ENCODE data around the gene DYRK3. TPM values are rescaled to one million over a fixed set of nuclear protein-coding genes. Genes with fewer than 3 reads are reported as not detected.

The DYRK3 gene
- total RNA-seq, 2 experiments from 2014 or later = 5.2 to 5.3 TPM

DNA sequence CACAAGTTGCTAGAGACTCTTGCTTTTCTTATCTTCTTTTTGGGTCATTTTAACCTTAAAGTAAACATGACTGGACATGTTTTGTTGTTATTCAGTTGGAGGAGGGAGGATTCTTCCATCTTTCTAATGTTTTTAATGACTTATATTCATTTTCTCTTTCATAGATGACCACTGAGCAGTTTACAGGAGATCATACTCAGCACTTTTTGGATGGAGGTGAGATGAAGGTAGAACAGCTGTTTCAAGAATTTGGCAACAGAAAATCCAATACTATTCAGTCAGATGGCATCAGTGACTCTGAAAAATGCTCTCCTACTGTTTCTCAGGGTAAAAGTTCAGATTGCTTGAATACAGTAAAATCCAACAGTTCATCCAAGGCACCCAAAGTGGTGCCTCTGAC, 11.9 kb downstream of the DYRK3 start:
- Mint-ChIP-seq H3K36me3 (peaks cover 13% of the 10 kb centered on the region), H3K4me1 (no peaks in the 10 kb centered on the region), H3K9me3 (no peaks in the 10 kb centered on the region), H3K27ac (no peak overlapping the region), H3K4me3 (no peak overlapping the region), H3K27me3 (no peaks in the 10 kb centered on the region)
- no peak for DNase-seq

DNA sequence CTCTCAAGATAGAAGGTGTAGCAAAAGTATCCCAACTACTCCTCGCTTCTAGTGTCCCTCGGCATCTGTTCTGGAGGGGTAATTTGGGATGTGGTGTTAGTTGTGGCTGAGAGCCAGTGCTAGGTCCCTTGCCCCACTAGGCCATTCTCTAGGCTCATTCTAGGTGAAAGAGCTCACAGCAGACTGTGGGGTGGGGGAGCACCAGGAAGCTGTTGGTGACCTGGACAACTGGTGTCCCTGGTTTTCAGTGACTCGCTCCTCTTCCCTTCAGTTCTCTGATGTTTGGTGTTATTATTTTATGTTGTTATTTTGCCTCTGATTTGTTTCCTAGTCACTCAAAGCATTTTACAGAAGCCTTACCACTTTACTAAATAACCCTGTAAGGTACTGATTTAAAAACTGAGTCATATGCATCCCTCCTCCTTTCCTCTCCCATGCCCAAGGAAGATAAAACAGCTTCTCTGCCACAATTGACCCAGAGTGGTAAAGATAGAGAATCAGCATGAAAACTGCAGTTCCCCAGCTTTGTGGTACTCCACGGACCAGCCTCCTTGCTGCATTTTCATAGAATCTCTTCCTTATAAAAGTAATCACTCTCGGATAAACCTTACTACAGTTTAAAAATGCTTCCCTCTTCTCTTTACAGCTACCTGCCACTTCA, 14.1 kb downstream of the DYRK3 start:
- H3K36me3 Mint-ChIP-seq = peaks cover 13% of the 10 kb centered on the region

DNA sequence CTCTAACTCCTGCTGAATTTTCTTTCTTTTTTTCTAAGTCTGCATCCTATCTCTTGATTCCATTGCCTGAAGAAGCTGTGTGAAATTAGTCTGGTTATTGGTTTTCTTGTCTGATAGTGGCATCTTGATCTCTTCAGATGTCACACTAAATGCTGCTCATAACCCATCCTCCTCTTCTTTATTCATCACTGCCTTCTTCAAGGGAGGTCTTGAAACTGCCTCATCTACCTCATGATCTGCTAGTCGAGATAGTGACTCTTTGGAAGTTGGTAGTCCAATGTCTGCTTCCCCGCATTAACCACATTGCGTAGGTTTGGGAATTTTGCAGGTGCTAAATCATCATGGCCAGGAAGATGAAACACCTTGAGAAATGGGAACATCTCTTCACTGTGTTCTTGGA, 15.7 kb downstream of the DYRK3 start:
- Mint-ChIP-seq H3K9me3 (no peaks in the 10 kb centered on the region), H3K27me3 (peaks cover under 1% of the 10 kb centered on the region), H3K4me1 (no peaks in the 10 kb centered on the region), H3K4me3 (no peak overlapping the region), H3K36me3 (peaks cover 13% of the 10 kb centered on the region), H3K27ac (no peak overlapping the region)
- DNase-seq = no peak

More for the DNA sequence above, 14.1 kb downstream of the DYRK3 start:
- no peaks in the 10 kb centered on the region for H3K4me1 Mint-ChIP-seq
- no peak overlapping the region for H3K4me3 Mint-ChIP-seq
- no peak overlapping the region for H3K27ac Mint-ChIP-seq
- no peaks in the 10 kb centered on the region for H3K27me3 Mint-ChIP-seq
- DNase-seq = no peak
- no peaks in the 10 kb centered on the region for H3K9me3 Mint-ChIP-seq

DNA sequence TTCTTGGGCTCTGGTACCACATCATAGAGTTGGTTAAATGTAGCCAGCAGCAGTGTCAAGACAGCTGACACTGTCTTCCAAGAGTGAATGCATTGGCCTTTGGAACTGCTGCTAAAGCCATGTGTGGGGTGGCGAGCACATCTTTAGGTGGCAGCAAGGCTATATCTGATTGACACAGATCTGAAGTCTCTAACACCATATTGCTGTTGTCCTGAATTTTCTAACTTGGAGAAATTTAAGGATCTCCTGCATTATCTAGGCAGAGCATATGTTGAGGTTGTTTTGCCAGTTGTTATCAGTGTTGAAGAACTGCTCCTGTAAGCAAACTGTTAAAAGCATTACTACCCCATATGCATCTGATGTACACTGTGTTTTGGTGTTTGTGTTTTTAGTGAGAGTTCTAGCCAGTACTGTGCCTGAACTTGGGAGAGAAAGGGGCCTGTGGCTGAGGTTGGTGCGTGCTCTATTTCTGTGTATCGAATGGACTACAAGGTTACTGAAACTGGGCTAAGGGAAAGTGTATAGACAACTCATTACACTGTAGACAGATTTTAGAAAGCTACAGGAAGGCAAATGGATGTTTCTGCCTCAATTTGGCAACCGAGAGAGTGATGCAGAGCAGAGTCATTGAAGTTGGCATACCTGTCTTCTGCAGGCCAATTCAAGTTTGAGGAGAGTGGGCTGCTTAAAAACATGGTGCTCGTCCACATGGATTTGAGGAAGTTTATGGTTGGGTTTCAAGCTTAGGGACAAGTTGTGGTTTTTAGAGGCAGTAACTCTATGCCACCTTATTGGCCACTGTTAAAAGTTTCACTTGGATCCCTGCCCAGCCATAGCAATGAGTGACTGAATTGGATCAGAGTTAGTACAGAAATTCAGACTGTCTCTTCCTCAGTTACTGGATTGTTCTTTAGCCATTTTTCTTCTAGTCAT, 16.9 kb downstream of the DYRK3 start:
- H3K27ac Mint-ChIP-seq = no peak overlapping the region

DNA sequence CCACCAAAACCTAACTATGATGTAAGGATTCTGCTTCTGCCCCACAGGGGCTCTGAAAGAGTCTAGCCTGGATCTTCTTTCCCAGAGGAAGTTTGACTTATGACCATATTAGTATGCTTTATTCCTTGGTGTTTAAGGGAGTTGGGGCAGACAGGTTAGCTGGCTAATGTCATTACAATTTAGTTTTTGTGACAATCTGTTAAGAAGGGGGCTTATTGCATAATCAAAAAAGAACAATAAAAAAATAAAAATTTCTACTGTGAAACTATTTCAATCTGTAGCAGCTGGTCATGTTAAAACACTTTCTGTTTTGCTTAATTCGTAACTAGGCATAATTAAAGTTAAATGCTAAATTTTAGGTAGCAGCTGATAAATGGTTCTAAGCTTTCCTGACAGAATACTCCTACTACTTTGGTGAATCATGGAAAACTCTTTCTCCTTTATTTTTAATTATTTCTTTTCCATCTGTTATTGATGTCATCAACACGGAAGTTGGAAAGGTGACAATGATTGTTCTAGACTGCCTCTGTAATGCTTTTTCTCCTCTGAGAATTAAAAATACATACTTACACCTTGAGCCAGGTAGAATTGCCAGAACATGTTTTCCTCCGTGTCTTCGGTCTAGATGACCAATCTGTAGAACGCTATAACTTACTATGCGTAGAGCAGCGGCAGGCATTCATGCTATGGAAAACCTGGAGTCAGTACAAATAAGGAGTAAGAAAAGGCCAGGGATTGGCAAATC, 18.6 kb downstream of the DYRK3 start:
- no peak overlapping the region for H3K27ac Mint-ChIP-seq
- DNase-seq = no peak
- peaks cover 12% of the 10 kb centered on the region for H3K4me1 Mint-ChIP-seq
- peaks cover 29% of the 10 kb centered on the region for H3K27me3 Mint-ChIP-seq
- H3K36me3 Mint-ChIP-seq = no peaks in the 10 kb centered on the region
- H3K4me3 Mint-ChIP-seq = no peak overlapping the region
- H3K9me3 Mint-ChIP-seq = no peaks in the 10 kb centered on the region

More for the DNA sequence above, 16.9 kb downstream of the DYRK3 start:
- Mint-ChIP-seq H3K36me3 (peaks cover 9% of the 10 kb centered on the region), H3K4me3 (no peak overlapping the region), H3K27me3 (peaks cover 13% of the 10 kb centered on the region), H3K4me1 (peaks cover under 1% of the 10 kb centered on the region), H3K9me3 (no peaks in the 10 kb centered on the region)
- DNase-seq = no peak

DNA sequence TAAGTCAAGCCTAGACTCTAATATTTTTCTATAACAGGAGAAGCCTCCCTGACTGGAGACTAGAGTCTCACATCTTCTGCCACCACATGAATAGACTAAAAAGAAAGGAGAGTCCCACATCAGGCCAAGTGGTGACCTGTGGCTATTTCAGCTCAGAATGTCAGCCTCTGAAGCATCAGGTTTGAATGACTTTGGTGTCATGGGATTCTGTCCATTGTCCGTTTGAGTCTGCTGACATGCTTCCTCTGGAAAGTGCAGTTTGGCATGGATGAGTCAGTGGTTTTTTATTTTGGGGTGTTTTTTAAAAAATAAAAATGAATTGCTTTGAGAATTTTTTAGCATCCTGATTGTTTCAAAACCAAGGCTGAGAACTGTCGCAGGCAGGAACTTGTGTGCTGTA, 19.5 kb downstream of the DYRK3 start:
- no peaks in the 10 kb centered on the region for H3K9me3 Mint-ChIP-seq
- no peak overlapping the region for H3K27ac Mint-ChIP-seq
- H3K27me3 Mint-ChIP-seq = peaks cover 36% of the 10 kb centered on the region
- H3K36me3 Mint-ChIP-seq = no peaks in the 10 kb centered on the region
- DNase-seq = no peak
- no peak overlapping the region for H3K4me3 Mint-ChIP-seq
- H3K4me1 Mint-ChIP-seq = peaks cover 12% of the 10 kb centered on the region

DNA sequence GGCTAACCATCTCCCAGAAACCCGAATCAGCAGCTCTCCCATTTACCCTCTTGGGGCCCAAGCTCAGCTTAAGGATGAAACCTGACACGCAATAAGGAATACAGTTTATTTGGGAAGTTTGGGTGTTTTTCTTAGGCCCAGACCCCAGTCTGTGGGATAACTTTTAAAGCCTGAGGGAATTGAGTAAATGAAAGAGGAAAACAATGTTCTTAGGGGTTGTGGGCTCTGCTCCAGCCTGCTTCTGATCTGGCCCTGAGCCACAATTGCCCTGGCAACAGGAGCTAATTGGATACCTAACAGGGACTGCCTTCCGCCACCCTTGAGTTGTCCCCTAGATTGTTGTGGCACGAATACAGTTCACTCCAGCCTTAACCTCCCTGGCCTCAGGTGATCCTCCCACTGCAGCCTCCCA, 20.1 kb downstream of the DYRK3 start:
- no peak overlapping the region for H3K27ac Mint-ChIP-seq
- H3K36me3 Mint-ChIP-seq = no peaks in the 10 kb centered on the region
- peaks cover 43% of the 10 kb centered on the region for H3K27me3 Mint-ChIP-seq
- H3K4me1 Mint-ChIP-seq = peaks cover 12% of the 10 kb centered on the region
- DNase-seq = no peak
- no peaks in the 10 kb centered on the region for H3K9me3 Mint-ChIP-seq
- no peak overlapping the region for H3K4me3 Mint-ChIP-seq

DNA sequence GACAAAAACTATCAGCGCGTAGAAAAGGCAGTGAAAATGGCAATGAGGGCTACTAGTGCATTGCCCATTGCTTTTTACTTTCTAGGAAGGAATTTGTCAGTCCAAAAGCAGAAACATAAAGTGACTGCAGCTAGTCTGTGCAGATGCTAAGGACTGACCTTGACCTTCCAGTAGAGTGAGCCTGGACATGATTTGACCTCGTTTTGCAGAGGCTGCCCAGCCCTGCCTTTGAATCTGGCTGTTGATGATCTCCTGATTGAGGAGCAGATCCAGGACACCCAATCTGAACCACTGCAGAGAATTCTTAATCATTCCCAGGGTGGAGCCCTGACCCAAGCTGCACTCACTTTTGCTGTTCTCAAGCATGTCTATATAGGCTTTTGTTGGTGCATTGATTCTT, 21.6 kb downstream of the DYRK3 start:
- no peak overlapping the region for H3K4me3 Mint-ChIP-seq

DNA sequence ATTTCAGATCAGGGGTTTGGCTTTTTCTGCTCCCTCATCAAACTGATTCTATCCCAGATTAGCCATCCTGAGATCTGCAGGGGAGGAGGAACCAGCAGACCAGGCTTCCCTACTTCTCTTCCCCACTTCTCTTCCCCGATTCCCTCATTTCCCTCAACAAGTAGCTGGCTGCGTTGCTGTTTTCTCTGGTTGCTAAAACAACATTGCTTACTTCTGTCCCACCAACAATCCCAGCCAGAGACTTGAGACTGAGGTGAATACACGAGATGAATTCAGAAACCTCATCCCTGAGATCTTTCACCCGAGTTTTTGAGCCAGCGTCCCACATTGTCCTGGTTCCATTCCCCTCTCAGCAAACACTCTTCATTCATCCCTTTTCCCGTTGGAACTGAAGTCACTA, 22.4 kb downstream of the DYRK3 start:
- Mint-ChIP-seq H3K4me1 (peaks cover 21% of the 10 kb centered on the region), H3K36me3 (no peaks in the 10 kb centered on the region), H3K27me3 (peaks cover 55% of the 10 kb centered on the region), H3K9me3 (no peaks in the 10 kb centered on the region), H3K4me3 (no peak overlapping the region), H3K27ac (no peak overlapping the region)
- DNase-seq = no peak

More for the DNA sequence above, 21.6 kb downstream of the DYRK3 start:
- peaks cover 52% of the 10 kb centered on the region for H3K27me3 Mint-ChIP-seq
- H3K36me3 Mint-ChIP-seq = no peaks in the 10 kb centered on the region
- H3K4me1 Mint-ChIP-seq = peaks cover 12% of the 10 kb centered on the region
- no peaks in the 10 kb centered on the region for H3K9me3 Mint-ChIP-seq
- no peak for DNase-seq
- H3K27ac Mint-ChIP-seq = no peak overlapping the region

DNA sequence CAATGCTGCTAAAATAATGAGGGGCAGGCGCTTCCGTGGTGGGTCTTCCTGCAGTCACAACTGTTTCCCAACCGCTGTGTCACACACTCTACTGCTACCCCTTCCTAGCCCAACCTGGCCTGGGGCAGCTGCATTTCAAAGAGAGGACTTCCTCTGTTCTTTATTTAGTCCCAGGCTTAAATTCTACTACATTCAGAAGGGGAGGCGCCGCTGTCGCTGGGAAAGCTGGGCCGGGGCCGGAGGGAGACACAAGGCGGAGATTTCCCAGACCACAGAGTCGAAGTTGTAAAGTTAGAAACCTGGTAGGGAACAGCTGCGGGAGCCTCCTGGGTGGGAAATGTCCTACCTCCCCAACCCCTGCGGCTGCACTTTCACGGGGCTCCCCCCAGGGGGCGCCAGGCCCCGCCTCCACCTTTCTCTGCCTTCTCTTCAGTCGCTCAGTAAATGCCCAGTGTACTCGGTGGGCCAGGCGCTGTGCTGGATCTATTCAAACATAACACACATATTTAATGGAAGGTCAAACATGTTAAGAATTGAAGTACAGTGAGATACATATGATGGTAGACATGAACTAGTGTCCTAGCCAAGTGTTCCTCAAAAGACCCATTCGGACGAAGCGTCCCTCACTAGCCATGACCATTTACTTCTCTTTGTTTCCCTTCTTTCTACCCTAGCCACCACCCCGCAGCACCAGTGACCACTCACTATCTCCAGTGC, 23.1 kb downstream of the DYRK3 start:
- peak; percentile 61 for DNase-seq
- H3K4me3 Mint-ChIP-seq = no peak overlapping the region
- H3K9me3 Mint-ChIP-seq = no peaks in the 10 kb centered on the region
- peaks cover 27% of the 10 kb centered on the region for H3K4me1 Mint-ChIP-seq
- H3K27me3 Mint-ChIP-seq = peaks cover 62% of the 10 kb centered on the region
- H3K27ac Mint-ChIP-seq = peak overlapping the region; percentile 44
- H3K36me3 Mint-ChIP-seq = no peaks in the 10 kb centered on the region

DNA sequence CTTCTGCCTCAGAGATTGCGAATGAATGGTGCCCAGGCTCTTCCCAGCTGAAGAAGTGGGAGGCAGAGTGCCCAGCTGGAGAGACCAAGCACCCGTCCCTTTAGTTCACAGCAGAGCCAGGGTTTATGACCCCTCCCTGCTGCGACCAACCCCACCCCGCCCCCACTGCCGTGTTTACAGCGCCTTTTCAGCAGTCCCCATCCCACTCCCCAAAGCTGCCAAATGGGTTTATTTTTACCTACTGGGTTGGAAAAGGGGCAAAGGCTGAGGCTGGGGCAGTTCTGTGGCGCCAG, 23.6 kb downstream of the DYRK3 start:
- Mint-ChIP-seq H3K4me3 (no peak overlapping the region), H3K4me1 (peaks cover 31% of the 10 kb centered on the region), H3K27ac (no peak overlapping the region), H3K27me3 (peaks cover 66% of the 10 kb centered on the region), H3K9me3 (no peaks in the 10 kb centered on the region), H3K36me3 (no peaks in the 10 kb centered on the region)
- DNase-seq = no peak

DNA sequence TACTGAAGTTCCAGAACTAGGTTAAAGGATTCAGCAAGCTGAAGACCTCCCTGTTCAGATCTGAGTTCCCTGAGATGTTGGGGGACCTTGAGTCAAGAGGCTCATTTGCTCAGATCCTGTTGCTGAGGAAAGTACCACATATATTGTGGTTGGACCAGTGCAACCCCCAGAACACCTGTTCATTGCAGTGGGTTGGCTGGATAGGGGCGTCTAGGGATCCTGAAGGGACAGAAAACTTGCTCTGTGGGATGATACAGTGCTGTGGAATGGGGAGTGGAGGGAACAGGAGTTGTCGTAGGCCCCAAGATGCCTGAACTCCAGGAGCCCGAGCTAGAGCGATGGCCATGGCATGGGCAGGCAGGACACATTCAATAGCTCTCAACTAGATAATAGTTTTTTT, 24.8 kb downstream of the DYRK3 start:
- Mint-ChIP-seq H3K9me3 (no peaks in the 10 kb centered on the region), H3K4me1 (peaks cover 34% of the 10 kb centered on the region), H3K27me3 (peaks cover 75% of the 10 kb centered on the region), H3K27ac (no peak overlapping the region), H3K4me3 (no peak overlapping the region), H3K36me3 (no peaks in the 10 kb centered on the region)
- DNase-seq = no peak

DNA sequence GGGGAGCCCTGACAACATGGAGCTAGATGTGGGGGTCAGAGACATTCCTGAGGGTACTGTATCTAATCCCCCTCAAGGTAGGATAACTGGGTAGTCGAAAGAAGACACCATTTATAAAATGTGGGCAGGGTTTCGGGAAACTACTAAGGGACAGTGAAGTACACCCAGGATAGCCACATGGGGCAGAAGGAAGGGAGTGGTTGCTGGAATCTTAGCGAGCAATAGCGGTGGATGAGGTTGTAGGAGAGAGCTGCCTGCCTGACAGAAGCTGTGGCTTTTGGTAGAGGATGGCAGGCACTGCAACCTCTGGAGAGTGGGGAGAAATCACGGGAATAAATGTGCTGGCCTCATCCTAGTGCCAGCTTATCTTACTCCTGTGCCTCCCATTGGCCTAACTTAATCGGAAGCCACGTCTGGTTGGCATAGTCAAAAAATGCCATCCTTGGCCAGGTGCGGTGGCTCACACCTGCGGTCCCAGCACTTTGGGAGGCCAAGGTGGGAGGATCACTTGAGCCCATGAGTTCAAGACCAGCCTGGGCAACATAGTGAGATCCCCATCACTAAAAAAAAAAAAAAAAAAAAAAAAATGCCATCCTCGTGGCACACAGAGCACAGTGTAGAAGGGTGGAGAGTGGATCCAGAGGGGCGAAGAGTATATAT, 26.0 kb downstream of the DYRK3 start:
- Mint-ChIP-seq H3K36me3 (no peaks in the 10 kb centered on the region), H3K27ac (no peak overlapping the region), H3K4me1 (peaks cover 34% of the 10 kb centered on the region), H3K27me3 (peaks cover 82% of the 10 kb centered on the region), H3K4me3 (no peak overlapping the region), H3K9me3 (no peaks in the 10 kb centered on the region)
- DNase-seq = no peak

DNA sequence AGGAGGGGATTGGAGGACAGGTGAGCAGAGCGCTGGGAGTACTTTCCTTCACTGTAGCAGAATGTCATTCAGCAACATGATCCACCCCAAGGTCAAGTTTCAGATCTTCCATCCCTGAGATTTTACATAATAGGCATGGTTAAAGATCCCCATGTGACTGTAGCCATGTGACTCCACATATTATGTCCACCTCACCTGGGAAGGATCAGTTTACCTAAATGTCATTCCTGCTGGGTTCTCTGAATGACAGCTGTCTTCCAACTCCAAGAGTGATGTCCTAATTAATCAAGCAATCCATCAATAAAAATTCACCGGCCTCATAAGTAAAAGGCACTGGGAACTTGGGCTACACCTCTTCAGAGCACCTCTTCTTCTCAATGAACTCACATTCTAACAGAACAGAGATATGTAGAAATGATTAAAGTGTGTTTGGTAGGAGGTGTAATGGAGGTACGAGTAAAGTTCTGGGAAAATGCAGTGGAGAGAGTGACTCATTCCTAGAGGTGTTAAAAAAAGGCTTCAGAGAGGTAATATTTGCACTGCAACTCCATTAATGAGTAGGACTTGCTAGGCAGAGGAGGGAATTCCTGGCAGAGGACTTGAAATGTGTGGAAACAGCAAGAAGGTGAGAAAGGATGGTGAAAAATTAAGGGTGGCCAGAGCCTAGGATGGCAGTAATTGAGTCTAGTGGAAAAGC, 27.2 kb downstream of the DYRK3 start:
- peaks cover 71% of the 10 kb centered on the region for H3K27me3 Mint-ChIP-seq
- peaks cover 32% of the 10 kb centered on the region for H3K4me1 Mint-ChIP-seq
- H3K9me3 Mint-ChIP-seq = no peaks in the 10 kb centered on the region
- H3K36me3 Mint-ChIP-seq = no peaks in the 10 kb centered on the region
- no peak for DNase-seq
- H3K4me3 Mint-ChIP-seq = peak overlapping the region; percentile 0
- peak overlapping the region; percentile 56 for H3K27ac Mint-ChIP-seq

Data from activated naive CD8-positive, alpha-beta T cell treated with anti-CD3 and anti-CD28 coated beads for 36 hours (primary cell).